ENCODE data around the gene PLPPR5. TPM values are rescaled to one million over a fixed set of nuclear protein-coding genes. Genes with fewer than 3 reads are reported as not detected.

PLPPR5 gene
- total RNA-seq, 1 experiment from 2014 or later, result not detected

- Mint-ChIP-seq H3K4me1 (ENCODE audit: low read depth, unreplicated experiment) (no peaks in the 10 kb centered on the region), H3K4me3 (ENCODE audit: unreplicated experiment) (no peak overlapping the region), H3K36me3 (ENCODE audit: insufficient read depth, unreplicated experiment) (no peaks in the 10 kb centered on the region), H3K27ac (ENCODE audit: unreplicated experiment) (no peak overlapping the region), H3K27me3 (ENCODE audit: insufficient read depth, unreplicated experiment) (peaks cover 4% of the 10 kb centered on the region), H3K9me3 (ENCODE audit: unreplicated experiment) (no peaks in the 10 kb centered on the region)
- no peaks in the 10 kb centered on the region for H3K9me3 ChIP-seq
- H3K4me1 ChIP-seq, result no peaks in the 10 kb centered on the region
- H3K36me3 ChIP-seq (ENCODE audit: control insufficient read depth, insufficient read depth, low read length), result no peaks in the 10 kb centered on the region
- no peak overlapping the region for H3K4me3 ChIP-seq (ENCODE audit: low read depth, low read length)
- POLR2A ChIA-PET, result no interaction called here
- intact Hi-C loops (cut with micrococcal nuclease; ENCODE audit: unreplicated experiment), result no loop called here
- no peaks in the 10 kb centered on the region for H3K27me3 ChIP-seq (replicated peaks; ENCODE audit: control insufficient read depth, insufficient read depth, low read length)
- no peak for TF ChIP-seq CTCF (IDR thresholded peaks at IDR 0.05; ENCODE audit: insufficient read depth in 1 of 2, low read depth in 1 of 2, low read length in 1 of 2, severe bottlenecking in 1 of 2, unreplicated experiment in 1 of 2)
- DNase-seq, result no peak
- CTCF ChIA-PET, result no interaction called here
- no TSS peak for BruUV-seq (replicated peaks)
These were observed 39.3 kb downstream of the PLPPR5 start for GRCh38 chr1:98965394-98965793.

DNA sequence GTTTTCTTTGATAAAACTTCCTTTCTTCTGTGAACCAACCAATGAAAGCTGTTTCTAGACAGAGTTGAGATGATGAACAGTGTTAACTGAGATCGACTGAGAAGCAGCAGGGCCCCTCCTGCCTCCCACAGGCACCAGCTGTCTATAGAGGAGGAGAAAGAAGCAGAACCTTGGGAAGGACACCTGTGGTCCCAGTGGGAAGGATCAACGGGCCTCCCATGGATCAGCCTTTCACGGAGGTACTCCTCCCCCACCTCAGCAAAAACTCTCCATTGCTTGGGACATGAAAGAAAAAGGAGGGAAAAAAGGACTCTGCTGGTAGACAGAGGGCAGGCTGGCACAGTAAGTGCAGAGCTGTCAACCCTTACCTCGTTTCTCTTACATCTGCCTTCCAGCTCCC is 40.5 kb downstream of the PLPPR5 start:
- TF ChIP-seq CTCF (IDR thresholded peaks at IDR 0.05; ENCODE audit: insufficient read depth in 1 of 2, low read depth in 1 of 2, low read length in 1 of 2, severe bottlenecking in 1 of 2, unreplicated experiment in 1 of 2), result no peak
- intact Hi-C loops (cut with micrococcal nuclease; ENCODE audit: unreplicated experiment), result no loop called here
- ChIA-PET CTCF (no interaction called here), POLR2A (no interaction called here)
- no TSS peak for BruUV-seq (replicated peaks)
- H3K9me3 ChIP-seq, result no peaks in the 10 kb centered on the region
- no peaks in the 10 kb centered on the region for H3K4me1 ChIP-seq
- H3K27me3 ChIP-seq (replicated peaks; ENCODE audit: control insufficient read depth, insufficient read depth, low read length), result no peaks in the 10 kb centered on the region
- H3K36me3 ChIP-seq (ENCODE audit: control insufficient read depth, insufficient read depth, low read length), result no peaks in the 10 kb centered on the region
- no peaks in the 10 kb centered on the region for H3K9me3 Mint-ChIP-seq (ENCODE audit: unreplicated experiment)
- H3K36me3 Mint-ChIP-seq (ENCODE audit: insufficient read depth, unreplicated experiment), result no peaks in the 10 kb centered on the region
- no peaks in the 10 kb centered on the region for H3K4me1 Mint-ChIP-seq (ENCODE audit: low read depth, unreplicated experiment)
- H3K27ac Mint-ChIP-seq (ENCODE audit: unreplicated experiment), result no peak overlapping the region
- peaks cover 4% of the 10 kb centered on the region for H3K27me3 Mint-ChIP-seq (ENCODE audit: insufficient read depth, unreplicated experiment)
- no peak for DNase-seq
- no peak overlapping the region for H3K4me3 Mint-ChIP-seq (ENCODE audit: unreplicated experiment)
- no peak overlapping the region for H3K4me3 ChIP-seq (ENCODE audit: low read depth, low read length)

DNA sequence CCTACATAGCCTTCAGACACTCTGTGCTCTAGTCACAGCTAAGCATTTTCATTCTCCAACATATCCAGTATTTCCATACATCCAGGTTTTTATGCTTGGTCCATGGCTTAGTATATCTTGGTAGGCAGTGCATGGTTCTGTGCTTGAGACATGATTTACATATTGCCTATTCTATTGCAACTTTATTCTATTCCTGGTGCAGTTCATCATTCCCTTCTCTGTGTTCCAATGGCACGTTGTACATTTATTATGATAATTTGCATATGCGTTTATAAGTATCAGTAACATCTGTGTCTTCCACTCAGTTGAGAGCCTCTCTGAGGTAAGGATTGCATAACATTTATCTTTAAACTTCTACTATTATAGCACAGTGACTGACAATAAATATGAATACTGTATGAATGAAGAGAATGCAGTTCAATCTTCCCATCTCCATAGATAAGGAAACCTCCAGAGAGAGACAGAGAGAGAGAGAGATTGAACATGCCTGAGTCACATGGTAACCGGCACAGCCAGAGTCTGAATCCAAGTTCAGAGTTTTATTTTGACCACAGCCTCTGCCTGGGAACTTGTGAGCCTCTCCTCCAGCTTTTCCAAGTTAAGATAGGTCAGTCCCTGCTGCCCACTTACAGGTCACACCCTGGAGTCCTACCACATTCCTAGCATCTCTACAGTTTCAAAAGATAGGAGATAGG is 41.5 kb downstream of the PLPPR5 start:
- intact Hi-C loops (cut with micrococcal nuclease; ENCODE audit: unreplicated experiment), result no loop called here
- CTCF ChIA-PET, result no interaction called here
- no peaks in the 10 kb centered on the region for H3K36me3 Mint-ChIP-seq (ENCODE audit: insufficient read depth, unreplicated experiment)
- H3K27me3 ChIP-seq (replicated peaks; ENCODE audit: control insufficient read depth, insufficient read depth, low read length), result no peaks in the 10 kb centered on the region
- no peak overlapping the region for H3K4me3 Mint-ChIP-seq (ENCODE audit: unreplicated experiment)
- no peak overlapping the region for H3K4me3 ChIP-seq (ENCODE audit: low read depth, low read length)
- no peaks in the 10 kb centered on the region for H3K4me1 ChIP-seq
- DNase-seq, result no peak
- peaks cover 4% of the 10 kb centered on the region for H3K27me3 Mint-ChIP-seq (ENCODE audit: insufficient read depth, unreplicated experiment)
- no peak for TF ChIP-seq CTCF (IDR thresholded peaks at IDR 0.05; ENCODE audit: insufficient read depth in 1 of 2, low read depth in 1 of 2, low read length in 1 of 2, severe bottlenecking in 1 of 2, unreplicated experiment in 1 of 2)
- POLR2A ChIA-PET, result no interaction called here
- no TSS peak for BruUV-seq (replicated peaks)
- no peaks in the 10 kb centered on the region for H3K9me3 ChIP-seq
- no peaks in the 10 kb centered on the region for H3K36me3 ChIP-seq (ENCODE audit: control insufficient read depth, insufficient read depth, low read length)
- no peaks in the 10 kb centered on the region for H3K9me3 Mint-ChIP-seq (ENCODE audit: unreplicated experiment)
- no peaks in the 10 kb centered on the region for H3K4me1 Mint-ChIP-seq (ENCODE audit: low read depth, unreplicated experiment)
- no peak overlapping the region for H3K27ac Mint-ChIP-seq (ENCODE audit: unreplicated experiment)

Measured in Caco-2 (cell line).